SK-N-SH treated with all-trans-retinoic acid at 6 μM for 48 hours (cell line): Measurements from ENCODE around the gene KMT2D.

Experiments
- ARNTL ChIP-seq: fragments of 450-650 bp; formaldehyde crosslinking; IDR thresholded peaks from 2 replicates; pipeline ENCODE4 v1.5.0; 2020; ENCODE audit warnings: low read depth, mild to moderate bottlenecking, moderate library complexity, borderline replicate concordance
- ZFP3 ChIP-seq: fragments of 250-450 bp; sonication (Bioruptor Pico); IDR thresholded peaks from 2 replicates; pipeline ENCODE4 v1.5.0; 2020; ENCODE audit warnings: mild to moderate bottlenecking, moderate library complexity

GRCh38 chr12:49019120-49019430 lies 41.5 kb downstream of the KMT2D start:
- TF ChIP-seq ZFP3 (CRISPR knock-in tag): no peak
- TF ChIP-seq ARNTL: no peak
